ENCODE results near the gene MDM1. TPM values are rescaled to one million over a fixed set of nuclear protein-coding genes. Genes with fewer than 3 reads are reported as not detected.
A peak's percentile ranks its signal among the peaks of the same experiment; 100 is the strongest.

MDM1 gene
- total RNA-seq, 1 donor from 2014 or later, result 21.4 TPM

- H3K9me3 Mint-ChIP-seq, result no peaks in the 10 kb centered on the region
- no peak overlapping the region for H3K4me3 Mint-ChIP-seq
- no peaks in the 10 kb centered on the region for H3K36me3 Mint-ChIP-seq
- peaks cover 3% of the 10 kb centered on the region for H3K27me3 Mint-ChIP-seq (ENCODE audit: low read depth)
- H3K27ac Mint-ChIP-seq, result no peak overlapping the region
- TF ChIP-seq CTCF (IDR thresholded peaks at IDR 0.05; ENCODE audit: unreplicated experiment), result no peak
- no peak for DNase-seq (ENCODE audit: low spot score in 2 of 2, unreplicated experiment in 2 of 2)
- peaks cover 19% of the 10 kb centered on the region for H3K4me1 Mint-ChIP-seq
Measured at GRCh38 chr12:68285541-68285940, 46.6 kb downstream of the MDM1 start.

GRCh38 chr12:68281322-68282077, 50.7 kb downstream of the MDM1 start:
- Mint-ChIP-seq H3K4me3 (no peak overlapping the region), H3K4me1 (peaks cover 37% of the 10 kb centered on the region), H3K27ac (peak overlapping the region; percentile 20), H3K36me3 (no peaks in the 10 kb centered on the region), H3K27me3 (ENCODE audit: low read depth) (peaks cover 3% of the 10 kb centered on the region), H3K9me3 (no peaks in the 10 kb centered on the region)
- TF ChIP-seq CTCF (IDR thresholded peaks at IDR 0.05; ENCODE audit: unreplicated experiment), result no peak
- DNase-seq (ENCODE audit: low spot score in 2 of 2, unreplicated experiment in 2 of 2), result no peak

- Mint-ChIP-seq H3K27me3 (ENCODE audit: low read depth) (no peaks in the 10 kb centered on the region), H3K27ac (no peak overlapping the region), H3K36me3 (no peaks in the 10 kb centered on the region), H3K4me1 (peaks cover 39% of the 10 kb centered on the region), H3K9me3 (no peaks in the 10 kb centered on the region), H3K4me3 (no peak overlapping the region)
- no peak for DNase-seq (ENCODE audit: low spot score in 2 of 2, unreplicated experiment in 2 of 2)
- TF ChIP-seq CTCF (IDR thresholded peaks at IDR 0.05; ENCODE audit: unreplicated experiment), result no peak
Measured at GRCh38 chr12:68280240-68280639, 51.9 kb downstream of the MDM1 start.

- Mint-ChIP-seq H3K27ac (peak overlapping the region; percentile 61), H3K4me1 (peaks cover 39% of the 10 kb centered on the region), H3K4me3 (no peak overlapping the region), H3K36me3 (no peaks in the 10 kb centered on the region), H3K9me3 (no peaks in the 10 kb centered on the region), H3K27me3 (ENCODE audit: low read depth) (no peaks in the 10 kb centered on the region)
- DNase-seq (ENCODE audit: low spot score in 2 of 2, unreplicated experiment in 2 of 2), result no peak
- TF ChIP-seq CTCF (IDR thresholded peaks at IDR 0.05; ENCODE audit: unreplicated experiment), result no peak
Measured at GRCh38 chr12:68279227-68280054, 52.7 kb downstream of the MDM1 start.

- DNase-seq (ENCODE audit: low spot score in 2 of 2, unreplicated experiment in 2 of 2), result no peak
- TF ChIP-seq CTCF (IDR thresholded peaks at IDR 0.05; ENCODE audit: unreplicated experiment), result no peak
- Mint-ChIP-seq H3K4me3 (no peak overlapping the region), H3K27ac (no peak overlapping the region), H3K36me3 (no peaks in the 10 kb centered on the region), H3K9me3 (no peaks in the 10 kb centered on the region), H3K4me1 (peaks cover 35% of the 10 kb centered on the region), H3K27me3 (ENCODE audit: low read depth) (no peaks in the 10 kb centered on the region)
Measured at GRCh38 chr12:68276402-68276930, 55.7 kb downstream of the MDM1 start.
